PC-9 (cell line): Measurements from ENCODE around the gene SEC11A.

Experiments used
- EZH2 ChIP-seq: fragments of 200-600 bp; sonication (generic); IDR thresholded peaks from 2 replicates; pipeline ENCODE4 v1.8.0; 2017; ENCODE audit warnings: antibody characterized with exemption, low read depth
- TF ChIP-seq, protein P1 (sequence below): fragments of 200-600 bp; sonication (generic); conservative IDR thresholded peaks from 2 replicates; pipeline ENCODE4 v1.6.1; 2017; ENCODE audit warnings: mixed run types, antibody characterized with exemption, mild to moderate bottlenecking, moderate library complexity

DNA sequence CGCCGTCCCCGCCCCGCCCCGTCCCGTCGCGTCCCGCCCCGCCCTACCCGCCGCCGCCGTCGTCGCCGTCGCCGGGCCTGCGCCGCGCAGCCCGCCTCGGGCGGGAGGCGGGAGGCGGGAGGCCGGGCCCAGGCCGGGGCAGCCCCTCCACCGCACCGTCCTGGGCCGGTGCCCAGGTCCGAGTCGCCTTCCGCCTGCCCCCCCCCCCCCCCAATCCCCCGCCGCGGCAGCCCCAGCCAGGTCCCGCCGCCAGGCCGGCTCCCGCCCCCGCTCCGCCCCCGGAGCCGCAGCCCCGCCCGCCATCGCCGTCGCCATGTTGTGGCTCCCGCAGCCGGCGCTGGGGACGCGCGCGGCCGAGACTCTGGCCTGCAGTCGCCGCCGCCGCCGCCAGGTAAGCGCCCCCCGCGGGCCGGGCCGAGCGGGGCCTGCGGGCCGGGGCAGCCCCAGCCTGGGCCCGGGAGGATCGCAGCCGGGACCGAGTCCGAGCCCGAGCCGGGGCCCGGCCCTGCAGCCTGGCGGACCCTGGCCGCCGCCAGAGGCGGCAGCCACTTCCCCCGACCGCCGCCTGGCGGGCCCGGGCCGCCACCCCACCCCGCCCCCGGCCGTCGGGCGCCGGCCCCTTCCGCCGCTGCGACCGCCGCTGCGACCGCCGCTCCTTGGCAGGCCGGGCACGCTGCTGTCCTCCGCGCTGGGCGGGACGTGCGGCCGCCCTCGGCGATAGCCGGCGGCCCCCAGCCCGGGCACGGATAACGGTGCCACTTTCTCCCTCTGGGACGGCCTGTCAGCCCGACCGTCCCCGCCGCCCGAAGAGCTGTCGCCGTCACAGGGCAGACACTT is 32.6 kb upstream of the SEC11A start, which contains the start of gene ZNF592:
- TF ChIP-seq, protein P1, sequence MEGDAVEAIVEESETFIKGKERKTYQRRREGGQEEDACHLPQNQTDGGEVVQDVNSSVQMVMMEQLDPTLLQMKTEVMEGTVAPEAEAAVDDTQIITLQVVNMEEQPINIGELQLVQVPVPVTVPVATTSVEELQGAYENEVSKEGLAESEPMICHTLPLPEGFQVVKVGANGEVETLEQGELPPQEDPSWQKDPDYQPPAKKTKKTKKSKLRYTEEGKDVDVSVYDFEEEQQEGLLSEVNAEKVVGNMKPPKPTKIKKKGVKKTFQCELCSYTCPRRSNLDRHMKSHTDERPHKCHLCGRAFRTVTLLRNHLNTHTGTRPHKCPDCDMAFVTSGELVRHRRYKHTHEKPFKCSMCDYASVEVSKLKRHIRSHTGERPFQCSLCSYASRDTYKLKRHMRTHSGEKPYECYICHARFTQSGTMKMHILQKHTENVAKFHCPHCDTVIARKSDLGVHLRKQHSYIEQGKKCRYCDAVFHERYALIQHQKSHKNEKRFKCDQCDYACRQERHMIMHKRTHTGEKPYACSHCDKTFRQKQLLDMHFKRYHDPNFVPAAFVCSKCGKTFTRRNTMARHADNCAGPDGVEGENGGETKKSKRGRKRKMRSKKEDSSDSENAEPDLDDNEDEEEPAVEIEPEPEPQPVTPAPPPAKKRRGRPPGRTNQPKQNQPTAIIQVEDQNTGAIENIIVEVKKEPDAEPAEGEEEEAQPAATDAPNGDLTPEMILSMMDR: no peak; the same call in 1 of the 2 replicates
- TF ChIP-seq EZH2: no peak
